SK-N-SH (cell line): ENCODE results near the gene RTN4RL1. TPM values are rescaled to one million over a fixed set of nuclear protein-coding genes. Genes with fewer than 3 reads are reported as not detected.

Source experiments
- CTCF ChIA-PET: fragments of 300-600, 350-600 bp; formaldehyde crosslinking; extraction: SDS; loops from one replicate; lab custom pipeline; 2021; lab: Yijun Ruan, JAX
- POLR2A ChIA-PET: fragments of 350-600 bp; sonication (Branson Sonifier 250); formaldehyde crosslinking; extraction: SDS; loops from one replicate; lab custom pipeline; 2020; ENCODE audit warnings: antibody characterized with exemption, inconsistent platforms; lab: Yijun Ruan, JAX
- DNase-seq: peaks from one replicate; pipeline ENCODE4 v3.0.0; 2012
- H2AFZ ChIP-seq: fragments of 200-600 bp; sonication (generic); 2 replicates; pipeline ENCODE4 v1.8.1; 2016; ENCODE audit warnings: antibody characterized with exemption, mild to moderate bottlenecking, low read depth
- H3F3A ChIP-seq: fragments of 200-600 bp; sonication (generic); replicated peaks from 2 replicates; pipeline ENCODE3; 2016; ENCODE audit warnings: antibody characterized with exemption, mild to moderate bottlenecking; ENCODE audit not compliant: insufficient read depth
- H3K27ac ChIP-seq, 2 experiments: fragments of 200-500 bp in 1 of 2; fragments of 200-600 bp in 1 of 2; sonication (Bioruptor generic) in 1 of 2; sonication (generic), shearing (Covaris generic) in 1 of 2; 2 replicates each; pipeline versions ENCODE4 v1.5.1 to v1.6.1; 2014 to 2016; ENCODE audit warnings: low read depth in 2 of 2, inconsistent platforms in 1 of 2, low read length in 1 of 2, mild to moderate bottlenecking in 1 of 2, mixed read lengths in 1 of 2
- H3K27me3 ChIP-seq: fragments of 200-600 bp; sonication (generic), shearing (Covaris generic); 2 replicates; pipeline ENCODE4 v1.6.1; 2016; ENCODE audit warnings: mixed run types; ENCODE audit not compliant: insufficient read depth
- H3K36me3 ChIP-seq, 2 experiments: fragments of 200-500 bp in 1 of 2; fragments of 200-600 bp in 1 of 2; sonication (Bioruptor generic) in 1 of 2; sonication (generic) in 1 of 2; replicated peaks in 1 of 2; 2 replicates each; pipeline versions ENCODE3 to v1.5.1; 2014 to 2016; ENCODE audit warnings: low read length in 1 of 2, mild to moderate bottlenecking in 1 of 2; ENCODE audit not compliant: insufficient read depth in 2 of 2, control insufficient read depth in 1 of 2
- H3K4me1 ChIP-seq, 2 experiments: fragments of 200-500 bp in 1 of 2; fragments of 200-600 bp in 1 of 2; sonication (Bioruptor generic) in 1 of 2; sonication (generic), shearing (Covaris generic) in 1 of 2; 2 replicates each; pipeline versions ENCODE4 v1.5.1 to v1.6.1; 2014 to 2016; ENCODE audit warnings: low read depth in 1 of 2, low read length in 1 of 2, mixed run types in 1 of 2; ENCODE audit not compliant: insufficient read depth in 2 of 2, control insufficient read depth in 1 of 2
- H3K4me2 ChIP-seq: fragments of 200-600 bp; sonication (generic), shearing (Covaris generic); 2 replicates; pipeline ENCODE4 v1.6.1; 2017; ENCODE audit warnings: mixed run types
- H3K4me3 ChIP-seq, 2 experiments: fragments of 200-500 bp in 1 of 2; fragments of 200-600 bp in 1 of 2; sonication (Bioruptor generic) in 1 of 2; sonication (generic), shearing (Covaris generic) in 1 of 2; 2 replicates each; pipeline versions ENCODE4 v1.5.1 to v1.8.1; 2014 to 2016; ENCODE audit warnings: low read depth in 2 of 2, inconsistent platforms in 1 of 2, low read length in 1 of 2, mild to moderate bottlenecking in 1 of 2, mixed read lengths in 1 of 2, moderate library complexity in 1 of 2
- H3K79me2 ChIP-seq: fragments of 200-600 bp; sonication (generic); 2 replicates; pipeline ENCODE4 v1.8.1; 2017; ENCODE audit warnings: mild to moderate bottlenecking; ENCODE audit not compliant: insufficient read depth
- H3K9ac ChIP-seq: fragments of 200-600 bp; sonication (generic); 2 replicates; pipeline ENCODE4 v1.6.1; 2017; ENCODE audit warnings: mixed run types
- H3K9me2 ChIP-seq: fragments of 200-600 bp; sonication (generic); 2 replicates; pipeline ENCODE4 v1.6.1; 2017; ENCODE audit warnings: mixed run types
- H3K9me3 ChIP-seq: fragments of 200-600 bp; sonication (generic); 2 replicates; pipeline ENCODE4 v1.6.1; 2017; ENCODE audit warnings: mixed run types, mild to moderate bottlenecking, moderate library complexity
- H4K20me1 ChIP-seq: fragments of 200-600 bp; sonication (generic); 2 replicates; pipeline ENCODE4 v1.6.1; 2017; ENCODE audit warnings: mild to moderate bottlenecking, mixed run types; ENCODE audit not compliant: insufficient read depth
- EP300 ChIP-seq, 2 experiments: IDR thresholded peaks; 2 replicates each; pipeline versions ENCODE4 v1.4.0 to v1.6.1; 2012; ENCODE audit warnings: borderline replicate concordance in 1 of 2, low read depth in 1 of 2, low read length in 1 of 2
- GATA2 ChIP-seq: sonication (generic); formaldehyde crosslinking; IDR thresholded peaks from 2 replicates; pipeline ENCODE4 v1.5.0; 2020; ENCODE audit warnings: mild to moderate bottlenecking, missing genetic modification reagents
- JUND ChIP-seq: IDR thresholded peaks from 2 replicates; pipeline ENCODE4 v1.4.0; 2012
- MXI1 ChIP-seq: IDR thresholded peaks from 2 replicates; pipeline ENCODE4 v1.6.1; 2012; ENCODE audit warnings: mild to moderate bottlenecking, low read depth, low read length, improper control_type of control experiment
- NFIC ChIP-seq: IDR thresholded peaks from 2 replicates; pipeline ENCODE4 v1.4.0; 2012; ENCODE audit warnings: borderline replicate concordance
- NRF1 ChIP-seq: IDR thresholded peaks from 2 replicates; pipeline ENCODE4 v1.6.1; 2012; ENCODE audit warnings: low read depth, mild to moderate bottlenecking, low read length
- POLR2AphosphoS5 ChIP-seq: IDR thresholded peaks from 2 replicates; pipeline ENCODE4 v1.6.1; 2012; ENCODE audit warnings: low read depth, low read length
- RAD21 ChIP-seq: IDR thresholded peaks from 2 replicates; pipeline ENCODE4 v1.6.1; 2012; ENCODE audit warnings: mild to moderate bottlenecking, low read length
- RCOR1 ChIP-seq: fragments of 150-350 bp; IDR thresholded peaks from 2 replicates; pipeline ENCODE4 v1.6.1; 2017; ENCODE audit warnings: antibody characterized with exemption, low read length
- RFX5 ChIP-seq: IDR thresholded peaks from 2 replicates; pipeline ENCODE4 v1.6.1; 2012; ENCODE audit warnings: mild to moderate bottlenecking, improper control_type of control experiment, low read length
- SIN3A ChIP-seq: IDR thresholded peaks from 2 replicates; pipeline ENCODE4 v1.6.1; 2012; ENCODE audit warnings: low read depth, mild to moderate bottlenecking, low read length, moderate library complexity, borderline replicate concordance
- SMC3 ChIP-seq: IDR thresholded peaks from 2 replicates; pipeline ENCODE4 v1.6.1; 2012; ENCODE audit warnings: low read depth, low read length, improper control_type of control experiment
- TCF12 ChIP-seq: IDR thresholded peaks from 2 replicates; pipeline ENCODE4 v1.4.0; 2012
- TEAD4 ChIP-seq: IDR thresholded peaks from 2 replicates; pipeline ENCODE4 v1.4.0; 2012; ENCODE audit warnings: mild to moderate bottlenecking, borderline replicate concordance; ENCODE audit not compliant: insufficient read depth
- WGBS: methylation state at CpG from one replicate; pipeline ENCODE4 v1.1.6; 2017; ENCODE audit warnings: low lambda C conversion rate; 5-methylcytosine and 5-hydroxymethylcytosine counted together
- polyA plus RNA-seq, 3 experiments: library from polyadenylated mRNA; depleted of rRNA; stranded (reverse); fragments of >200 nt; gene quantifications; 2 replicates each; pipeline ENCODE4 v1.2.3, GENCODE V29; 2012
- TF ChIP-seq, protein P1 (sequence below): IDR thresholded peaks from 2 replicates; pipeline ENCODE4 v1.4.0; 2012; ENCODE audit warnings: low read depth, borderline replicate concordance
- TF ChIP-seq, protein P2 (sequence below): IDR thresholded peaks from 2 replicates; pipeline ENCODE4 v1.4.0; 2012; ENCODE audit warnings: low read depth, borderline replicate concordance
- TF ChIP-seq, protein P3 (sequence below): fragments of 150-350 bp; IDR thresholded peaks from 2 replicates; pipeline ENCODE4 v1.6.1; 2017; ENCODE audit warnings: antibody characterized with exemption, low read length, low read depth, borderline replicate concordance
- TF ChIP-seq, protein P4 (sequence below): IDR thresholded peaks from 2 replicates; pipeline ENCODE4 v1.4.0; 2012; ENCODE audit warnings: low read depth
- TF ChIP-seq, protein P5 (sequence below): fragments of 150-350 bp; IDR thresholded peaks from 2 replicates; pipeline ENCODE4 v1.6.1; 2016; ENCODE audit warnings: mild to moderate bottlenecking, low read depth, low read length

RTN4RL1 gene
- polyA plus RNA-seq, 1 of the 3 experiments (the other 2 are of a cell fraction): 0.07 TPM

DNA sequence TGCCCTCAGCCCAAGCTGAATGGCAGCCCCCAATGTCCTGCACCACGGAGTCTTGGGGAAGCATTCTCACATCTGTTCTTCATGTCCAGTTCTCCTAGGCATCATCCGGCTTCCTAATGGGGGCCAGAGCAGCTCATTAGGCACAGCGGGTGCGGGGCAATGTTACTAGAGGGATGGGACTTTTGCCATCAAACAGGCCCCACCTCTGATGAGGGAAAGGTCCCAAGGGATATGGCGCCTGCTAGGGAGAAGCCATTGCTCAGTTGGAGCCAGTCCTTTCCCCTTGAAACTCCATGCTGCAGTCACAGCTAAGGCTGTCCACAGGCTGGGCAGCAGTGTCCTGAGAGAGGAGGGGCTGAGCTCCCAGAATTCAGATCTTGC is 3.1 kb upstream of the RTN4RL1 start:
- ChIA-PET CTCF (interaction anchor here (0.6 to 8.6 kb wide), 6 partner anchors 8 to 217 kb away, joined by 3 to 197 read pairs (median 8); no protein-coding TSS in a partner anchor), POLR2A (no interaction called here)
- peaks cover 5 to 16% of the 10 kb centered on the region in 2 experiments; a peak in 2 of 4 replicates for H3K4me1 ChIP-seq
- no peak for TF ChIP-seq POLR2AphosphoS5
- TF ChIP-seq, protein P1, sequence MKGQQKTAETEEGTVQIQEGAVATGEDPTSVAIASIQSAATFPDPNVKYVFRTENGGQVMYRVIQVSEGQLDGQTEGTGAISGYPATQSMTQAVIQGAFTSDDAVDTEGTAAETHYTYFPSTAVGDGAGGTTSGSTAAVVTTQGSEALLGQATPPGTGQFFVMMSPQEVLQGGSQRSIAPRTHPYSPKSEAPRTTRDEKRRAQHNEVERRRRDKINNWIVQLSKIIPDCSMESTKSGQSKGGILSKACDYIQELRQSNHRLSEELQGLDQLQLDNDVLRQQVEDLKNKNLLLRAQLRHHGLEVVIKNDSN: no peak
- TF ChIP-seq JUND: no peak
- no peak for TF ChIP-seq SIN3A
- TF ChIP-seq, protein P2, sequence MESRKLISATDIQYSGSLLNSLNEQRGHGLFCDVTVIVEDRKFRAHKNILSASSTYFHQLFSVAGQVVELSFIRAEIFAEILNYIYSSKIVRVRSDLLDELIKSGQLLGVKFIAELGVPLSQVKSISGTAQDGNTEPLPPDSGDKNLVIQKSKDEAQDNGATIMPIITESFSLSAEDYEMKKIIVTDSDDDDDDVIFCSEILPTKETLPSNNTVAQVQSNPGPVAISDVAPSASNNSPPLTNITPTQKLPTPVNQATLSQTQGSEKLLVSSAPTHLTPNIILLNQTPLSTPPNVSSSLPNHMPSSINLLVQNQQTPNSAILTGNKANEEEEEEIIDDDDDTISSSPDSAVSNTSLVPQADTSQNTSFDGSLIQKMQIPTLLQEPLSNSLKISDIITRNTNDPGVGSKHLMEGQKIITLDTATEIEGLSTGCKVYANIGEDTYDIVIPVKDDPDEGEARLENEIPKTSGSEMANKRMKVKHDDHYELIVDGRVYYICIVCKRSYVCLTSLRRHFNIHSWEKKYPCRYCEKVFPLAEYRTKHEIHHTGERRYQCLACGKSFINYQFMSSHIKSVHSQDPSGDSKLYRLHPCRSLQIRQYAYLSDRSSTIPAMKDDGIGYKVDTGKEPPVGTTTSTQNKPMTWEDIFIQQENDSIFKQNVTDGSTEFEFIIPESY: no peak
- TF ChIP-seq MXI1: no peak
- TF ChIP-seq SMC3: no peak
- no peak for TF ChIP-seq RCOR1
- no peak for TF ChIP-seq NRF1
- no peak for TF ChIP-seq TEAD4
- TF ChIP-seq, protein P3, sequence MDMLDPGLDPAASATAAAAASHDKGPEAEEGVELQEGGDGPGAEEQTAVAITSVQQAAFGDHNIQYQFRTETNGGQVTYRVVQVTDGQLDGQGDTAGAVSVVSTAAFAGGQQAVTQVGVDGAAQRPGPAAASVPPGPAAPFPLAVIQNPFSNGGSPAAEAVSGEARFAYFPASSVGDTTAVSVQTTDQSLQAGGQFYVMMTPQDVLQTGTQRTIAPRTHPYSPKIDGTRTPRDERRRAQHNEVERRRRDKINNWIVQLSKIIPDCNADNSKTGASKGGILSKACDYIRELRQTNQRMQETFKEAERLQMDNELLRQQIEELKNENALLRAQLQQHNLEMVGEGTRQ: no peak
- H3K27ac ChIP-seq: no peak overlapping the region
- H3K9me3 ChIP-seq: no peaks in the 10 kb centered on the region
- DNase-seq: no peak
- no peak overlapping the region for H3K4me3 ChIP-seq
- H3F3A ChIP-seq: no peaks in the 10 kb centered on the region
- no peaks in the 10 kb centered on the region for H3K36me3 ChIP-seq
- no CpG with 5 or more reads among the region's 5 CpGs for WGBS
- no peak overlapping the region for H3K9ac ChIP-seq
- H4K20me1 ChIP-seq: no peaks in the 10 kb centered on the region
- no peak overlapping the region for H3K4me2 ChIP-seq
- H3K27me3 ChIP-seq: peaks cover 24% of the 10 kb centered on the region
- no peaks in the 10 kb centered on the region for H3K9me2 ChIP-seq
- no peak overlapping the region for H2AFZ ChIP-seq
- peaks cover 22% of the 10 kb centered on the region for H3K79me2 ChIP-seq

DNA sequence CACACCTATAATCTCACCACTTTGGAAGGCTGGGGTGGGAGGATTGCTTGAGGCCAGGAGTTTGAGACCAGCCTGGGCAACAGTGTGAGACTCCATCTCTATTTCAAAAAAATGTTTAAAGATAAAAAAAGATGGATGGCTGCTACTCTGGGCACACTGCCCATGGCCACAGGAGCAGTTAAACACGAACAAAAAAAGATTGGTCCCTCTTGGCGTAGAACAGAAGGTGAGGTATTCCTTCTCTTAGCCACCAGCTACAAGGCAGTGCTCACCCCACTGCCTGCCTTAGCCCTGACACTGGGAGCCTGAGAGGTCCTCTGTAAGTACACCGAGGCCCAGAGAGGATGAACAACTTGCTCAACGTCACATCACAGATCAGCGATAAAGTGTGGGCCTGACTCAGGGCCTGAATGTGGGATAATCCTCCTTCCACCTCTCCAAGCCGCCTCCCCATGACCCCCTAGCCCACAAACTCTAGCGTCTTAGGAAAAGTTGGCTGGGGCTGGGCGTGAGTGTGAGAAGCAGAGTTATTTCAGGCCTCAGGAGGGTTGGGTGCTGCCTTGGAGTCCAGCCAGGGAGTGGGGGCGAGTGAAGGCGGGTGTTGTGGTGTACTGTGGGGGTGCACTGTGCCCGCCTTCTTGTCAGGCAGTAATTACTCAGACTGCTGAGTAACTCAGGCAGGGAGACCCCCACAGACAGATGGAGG is 2.5 kb upstream of the RTN4RL1 start:
- CTCF ChIA-PET: interaction anchor here (0.6 to 8.6 kb wide), 10 partner anchors 8 to 217 kb away, joined by 3 to 197 read pairs (median 16); no protein-coding TSS in a partner anchor
- Histone ChIP-seq H3F3A (no peaks in the 10 kb centered on the region), H3K27me3 (peaks cover 24% of the 10 kb centered on the region), H3K4me1 (peaks cover 5 to 16% of the 10 kb centered on the region in 2 experiments; a peak in 2 of 4 replicates), H2AFZ (no peak overlapping the region), H4K20me1 (no peaks in the 10 kb centered on the region), H3K9me3 (no peaks in the 10 kb centered on the region), H3K4me3 (no peak overlapping the region), H3K79me2 (peaks cover 18% of the 10 kb centered on the region), H3K27ac (no peak overlapping the region), H3K9ac (no peak overlapping the region), H3K4me2 (no peak overlapping the region), H3K36me3 (no peaks in the 10 kb centered on the region), H3K9me2 (no peaks in the 10 kb centered on the region)
- POLR2A ChIA-PET: no interaction called here
- 66% methylated on average over 10 of the region's 11 CpGs for WGBS
- DNase-seq: no peak
- TF ChIP-seq TCF12 (no peak), GATA2 (CRISPR knock-in tag) (no peak), RAD21 (no peak), NFIC (no peak), MXI1 (no peak), RFX5 (no peak), SIN3A (no peak), EP300 (IDR thresholded peaks at IDR 0.05; ENCODE audit: borderline replicate concordance in 1 of 2, low read depth in 1 of 2, low read length in 1 of 2) (no peak)
- TF ChIP-seq, protein P1: no peak
- TF ChIP-seq, protein P4, sequence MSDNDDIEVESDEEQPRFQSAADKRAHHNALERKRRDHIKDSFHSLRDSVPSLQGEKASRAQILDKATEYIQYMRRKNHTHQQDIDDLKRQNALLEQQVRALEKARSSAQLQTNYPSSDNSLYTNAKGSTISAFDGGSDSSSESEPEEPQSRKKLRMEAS: no peak
- TF ChIP-seq, protein P5, sequence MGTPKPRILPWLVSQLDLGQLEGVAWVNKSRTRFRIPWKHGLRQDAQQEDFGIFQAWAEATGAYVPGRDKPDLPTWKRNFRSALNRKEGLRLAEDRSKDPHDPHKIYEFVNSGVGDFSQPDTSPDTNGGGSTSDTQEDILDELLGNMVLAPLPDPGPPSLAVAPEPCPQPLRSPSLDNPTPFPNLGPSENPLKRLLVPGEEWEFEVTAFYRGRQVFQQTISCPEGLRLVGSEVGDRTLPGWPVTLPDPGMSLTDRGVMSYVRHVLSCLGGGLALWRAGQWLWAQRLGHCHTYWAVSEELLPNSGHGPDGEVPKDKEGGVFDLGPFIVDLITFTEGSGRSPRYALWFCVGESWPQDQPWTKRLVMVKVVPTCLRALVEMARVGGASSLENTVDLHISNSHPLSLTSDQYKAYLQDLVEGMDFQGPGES: no peak
